Motor neuron (in vitro differentiated cells): Measurements from ENCODE around the gene MDM4. TPM values are rescaled to one million over a fixed set of nuclear protein-coding genes. Genes with fewer than 3 reads are reported as not detected.

Experiments
- ATAC-seq, 8 experiments: fragments of 200-7000 bp; cut with Tn5 transposase; replicated peaks in 6 of 8; 2 replicates each; pipeline ENCODE4 v1.8.0; 2021; ENCODE audit warnings: mild to moderate bottlenecking in 8 of 8, moderate library complexity in 8 of 8
- H3K27ac ChIP-seq, 2 donors: fragments of 250-450 bp; sonication (Bioruptor Pico); 2 replicates each; pipeline ENCODE4 v1.9.0; 2021; ENCODE audit warnings: antibody characterized with exemption in 2 of 2, mild to moderate bottlenecking in 2 of 2, moderate library complexity in 1 of 2
- H3K4me1 ChIP-seq, 2 donors: fragments of 250-450 bp; sonication (Bioruptor Pico); replicated peaks in 1 of 2; 2 replicates each; pipeline ENCODE4 v1.6.1; 2021; ENCODE audit warnings: antibody characterized with exemption in 2 of 2, mild to moderate bottlenecking in 2 of 2, moderate library complexity in 1 of 2
- H3K4me3 ChIP-seq, 5 donors: fragments of 250-450 bp; sonication (Bioruptor Pico); 2 replicates each; pipeline ENCODE4 v1.9.0; 2021; ENCODE audit warnings: antibody characterized with exemption in 5 of 5, mild to moderate bottlenecking in 5 of 5, moderate library complexity in 4 of 5
- WGBS, 10 experiments: fragments of 450-650 bp; shearing (Covaris generic); methylation state at CpG; one replicate each; pipeline ENCODE4 v1.0.0; 2022; 5-methylcytosine and 5-hydroxymethylcytosine counted together
- in situ Hi-C, 9 experiments: fragments of 400-800 bp; cut with MboI; loops; one replicate each; pipeline ENCODE4 v1.15.0; 2021; ENCODE audit warnings: low sequenced_read_pairs in 9 of 9, low pct_unique_long_range_greater_than_20kb in 2 of 9; ENCODE audit not compliant: unreplicated experiment in 9 of 9
- total RNA-seq, 8 experiments: library from RNA; unstranded; fragments of 300-600 nt; gene quantifications; 2 replicates each; pipeline versions ENCODE4 v1.2.3 to v1.2.4, GENCODE V29; 2022

Gene MDM4, protein sequence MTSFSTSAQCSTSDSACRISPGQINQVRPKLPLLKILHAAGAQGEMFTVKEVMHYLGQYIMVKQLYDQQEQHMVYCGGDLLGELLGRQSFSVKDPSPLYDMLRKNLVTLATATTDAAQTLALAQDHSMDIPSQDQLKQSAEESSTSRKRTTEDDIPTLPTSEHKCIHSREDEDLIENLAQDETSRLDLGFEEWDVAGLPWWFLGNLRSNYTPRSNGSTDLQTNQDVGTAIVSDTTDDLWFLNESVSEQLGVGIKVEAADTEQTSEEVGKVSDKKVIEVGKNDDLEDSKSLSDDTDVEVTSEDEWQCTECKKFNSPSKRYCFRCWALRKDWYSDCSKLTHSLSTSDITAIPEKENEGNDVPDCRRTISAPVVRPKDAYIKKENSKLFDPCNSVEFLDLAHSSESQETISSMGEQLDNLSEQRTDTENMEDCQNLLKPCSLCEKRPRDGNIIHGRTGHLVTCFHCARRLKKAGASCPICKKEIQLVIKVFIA
- 100 to 1,000 TPM in 1 of 8 experiments, 10 to 100 TPM in 7; 28.7 to 139 (median 40.1) TPM for total RNA-seq

DNA sequence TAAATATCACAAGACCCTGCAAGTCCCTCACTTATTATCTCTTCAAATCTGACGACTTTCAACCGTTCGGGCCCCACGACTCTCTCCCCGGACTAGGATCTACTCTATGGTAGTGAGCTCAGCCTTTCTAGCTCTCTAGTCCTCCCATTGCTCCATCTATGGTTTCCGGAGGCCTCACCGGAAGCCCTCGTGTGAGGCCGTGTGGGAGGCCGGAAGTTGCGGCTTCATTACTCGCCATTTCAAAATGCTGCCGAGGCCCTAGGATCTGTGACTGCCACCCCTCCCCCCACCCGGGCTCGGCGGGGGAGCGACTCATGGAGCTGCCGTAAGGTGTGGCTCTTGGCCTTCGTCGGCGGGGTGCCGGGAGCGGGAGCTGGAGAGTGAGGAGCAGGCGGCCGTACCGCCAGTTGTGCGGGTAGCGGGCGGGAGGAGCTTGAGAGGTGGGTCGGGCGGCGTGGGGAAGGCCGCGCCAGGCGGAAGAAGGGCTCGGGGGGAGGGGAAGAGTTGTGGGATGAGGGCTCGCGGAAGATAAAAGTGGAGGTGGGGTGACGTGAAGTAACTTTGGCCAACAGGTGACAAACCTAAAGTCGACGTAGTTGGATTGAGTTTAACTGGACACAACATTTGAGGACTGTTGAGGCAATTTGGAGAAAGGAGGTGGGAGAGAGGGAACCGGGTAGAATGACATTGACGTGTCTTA, at the start of gene MDM4:
Gene MDM4, plus strand, starts transcription at position 227 of the 700 bp plus-strand sequence. CDS start 9,113 bp downstream, outside the sequence.
- WGBS, 10 experiments, result 0 to 3% (median 1%) methylated on average over 9 to 25 of the region's 43 CpGs; no CpG with 5 or more reads in 6 of the 10 experiments
- Histone ChIP-seq H3K4me3 (peak within 1 kb of the TSS; percentile 76 to 95 (median 94)), H3K27ac (peak within 1 kb of the TSS; percentile 96 to 97), H3K4me1 (peaks cover 11 to 14% of the 10 kb centered on the region in 2 donors)
- ATAC-seq, result peak; percentile 98 to 99 (median 99)
- in situ Hi-C loops, result loop anchor here in 2 of 9 experiments (25.0 kb wide), 2 partner anchors 329 to 354 kb away; partner anchors contain the start of genes ETNK2 (in 1 of the 2), KISS1 (in 1 of the 2) and REN (in 1 of the 2)

DNA sequence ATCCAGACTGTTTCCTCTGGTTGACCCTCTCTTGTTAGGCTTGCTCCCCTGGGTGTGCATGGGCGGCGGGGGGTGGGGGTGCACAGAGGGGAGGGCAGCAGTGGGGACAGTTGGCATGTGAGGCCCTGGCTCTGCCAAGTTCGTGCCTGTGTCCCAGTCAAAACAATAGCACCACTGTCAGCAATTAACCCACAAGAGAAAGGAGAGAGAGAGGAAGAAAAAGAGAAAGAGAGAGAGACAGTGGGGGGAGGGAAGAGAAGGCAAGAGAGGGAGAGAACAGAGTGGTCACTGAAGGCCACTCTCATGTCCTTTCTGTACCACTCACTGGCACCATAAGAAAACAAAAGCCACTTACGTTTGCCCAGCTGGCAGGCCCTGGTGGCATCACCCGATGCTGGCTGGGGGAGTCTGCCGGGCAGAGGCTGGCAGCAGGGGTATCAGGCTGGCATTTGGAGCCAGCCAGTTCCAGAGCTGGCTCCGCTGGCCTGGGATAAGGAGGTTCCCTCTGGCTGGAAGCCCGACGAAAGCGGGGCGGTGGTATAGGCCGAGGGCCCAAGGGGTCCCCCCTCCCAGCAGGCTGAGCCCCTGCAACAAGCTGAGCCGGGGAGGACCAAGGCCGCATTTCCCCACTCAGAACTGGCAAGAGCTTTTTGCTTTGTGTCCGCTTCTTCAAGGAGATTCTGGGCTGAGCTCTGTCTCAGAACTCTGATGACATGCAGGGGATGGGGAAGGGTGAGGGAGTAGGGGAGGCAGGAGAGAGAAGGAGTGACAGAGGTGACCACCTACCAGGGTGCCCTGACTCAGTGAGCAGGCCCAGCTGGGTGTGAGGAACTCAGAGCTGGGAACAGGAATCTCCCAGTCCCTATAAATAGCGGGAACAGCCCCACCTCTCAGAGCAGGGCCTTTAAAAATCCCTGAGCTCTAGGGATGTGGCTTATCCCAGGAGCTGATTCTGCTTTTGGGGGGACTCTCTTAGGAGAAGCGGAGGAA, 49.5 kb upstream of the MDM4 start:
- WGBS, 10 experiments, result 80 to 100% (median 93%) methylated on average over 1 to 11 of the region's 17 CpGs; no CpG with 5 or more reads in 3 of the 10 experiments
- Histone ChIP-seq H3K4me1 (peaks cover 4 to 8% of the 10 kb centered on the region in 2 donors), H3K4me3 (no peak overlapping the region), H3K27ac (peak overlapping the region in 1 of 2 donors; percentile 22)
- peak in 7 of 8 experiments; percentile 30 to 78 (median 52) for ATAC-seq
- in situ Hi-C loops, result no loop called here

DNA sequence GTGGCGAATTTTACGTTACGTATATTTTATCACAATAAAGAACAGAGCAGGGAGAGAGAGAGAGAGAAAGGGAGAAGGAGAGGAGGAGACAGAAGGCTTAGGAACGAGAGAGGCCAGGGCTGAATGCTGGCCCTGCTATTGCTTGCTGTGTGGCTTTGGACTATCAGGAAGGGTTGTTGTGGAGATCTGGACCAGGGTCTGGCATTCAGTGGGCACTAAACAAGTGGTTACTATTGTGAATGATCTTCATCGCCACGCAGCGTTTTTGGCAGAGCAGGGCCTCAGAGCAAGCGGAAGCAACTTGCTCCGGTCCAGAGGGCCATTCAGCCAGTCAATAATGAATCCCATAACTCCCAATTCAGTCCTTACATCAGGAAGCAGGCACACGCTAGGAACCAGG, 48.0 kb upstream of the MDM4 start:
- ATAC-seq, result peak in 1 of 8 experiments; percentile 59
- H3K4me1 ChIP-seq, result peaks cover 4 to 8% of the 10 kb centered on the region in 2 donors
- no peak overlapping the region for H3K4me3 ChIP-seq
- 59 to 100% (median 95%) methylated on average over 2 to 10 of the region's 10 CpGs for WGBS, 10 experiments
- no peak overlapping the region for H3K27ac ChIP-seq
- in situ Hi-C loops, result no loop called here

DNA sequence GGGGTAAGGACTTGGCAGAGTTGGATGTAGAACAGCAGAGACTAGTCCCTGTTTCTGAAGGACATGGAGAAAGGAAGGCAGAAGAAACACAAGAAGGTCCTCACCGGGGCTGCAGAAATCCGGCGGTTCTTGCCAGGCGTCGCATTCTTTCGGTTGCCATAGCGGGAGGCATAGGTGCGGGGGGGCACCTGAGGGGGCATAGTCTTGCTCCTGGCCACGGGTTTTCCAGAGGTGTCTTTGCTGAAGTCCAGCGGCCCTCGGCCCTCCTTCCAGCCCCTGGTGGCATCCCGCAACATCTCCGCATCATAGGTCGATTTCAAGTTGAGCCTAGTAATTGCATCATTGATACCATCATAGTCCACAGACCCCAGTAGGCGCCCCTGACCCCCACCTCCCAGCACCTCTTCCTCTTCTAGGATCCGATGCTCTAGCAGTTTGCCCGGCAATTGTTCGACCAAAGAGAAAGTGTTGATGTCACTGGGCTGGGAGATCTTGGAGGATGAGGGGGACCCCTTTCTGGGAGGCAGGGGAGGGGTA, 47.4 kb upstream of the MDM4 start:
- no peak for ATAC-seq
- no peak overlapping the region for H3K27ac ChIP-seq
- WGBS, 10 experiments, result 77 to 100% (median 87%) methylated on average over 3 to 9 of the region's 18 CpGs; no CpG with 5 or more reads in 5 of the 10 experiments
- H3K4me3 ChIP-seq, result no peak overlapping the region
- in situ Hi-C loops, result no loop called here
- peaks cover 4 to 8% of the 10 kb centered on the region in 2 donors for H3K4me1 ChIP-seq

DNA sequence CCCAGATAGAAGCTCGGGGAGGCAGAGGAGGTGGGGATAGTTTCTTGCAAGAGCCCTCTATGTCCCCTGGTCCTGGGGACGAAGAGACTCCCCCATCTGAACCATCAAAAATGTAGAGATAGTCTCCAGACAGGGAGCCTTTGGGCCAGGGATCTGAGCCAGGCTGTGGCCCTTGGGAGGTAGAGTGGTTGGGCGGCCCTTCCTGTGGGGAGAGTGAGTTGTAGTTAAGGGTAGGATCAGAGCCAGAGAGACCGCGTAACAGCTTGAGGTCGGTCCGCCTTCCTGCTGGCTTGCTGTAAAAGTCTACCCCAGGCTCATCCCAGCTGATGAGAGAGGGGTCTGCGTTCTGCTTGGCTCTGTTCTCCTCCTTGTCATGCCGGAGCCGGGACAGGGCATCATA, 46.9 kb upstream of the MDM4 start:
- 80 to 100% (median 95%) methylated on average over 1 to 7 of the region's 10 CpGs; no CpG with 5 or more reads in 4 of the 10 experiments for whole genome bisulfite sequencing, 10 experiments
- in situ Hi-C loops, result no loop called here
- peaks cover 4 to 8% of the 10 kb centered on the region in 2 donors for H3K4me1 ChIP-seq
- no peak overlapping the region for H3K27ac ChIP-seq
- H3K4me3 ChIP-seq, result no peak overlapping the region
- no peak for ATAC-seq

DNA sequence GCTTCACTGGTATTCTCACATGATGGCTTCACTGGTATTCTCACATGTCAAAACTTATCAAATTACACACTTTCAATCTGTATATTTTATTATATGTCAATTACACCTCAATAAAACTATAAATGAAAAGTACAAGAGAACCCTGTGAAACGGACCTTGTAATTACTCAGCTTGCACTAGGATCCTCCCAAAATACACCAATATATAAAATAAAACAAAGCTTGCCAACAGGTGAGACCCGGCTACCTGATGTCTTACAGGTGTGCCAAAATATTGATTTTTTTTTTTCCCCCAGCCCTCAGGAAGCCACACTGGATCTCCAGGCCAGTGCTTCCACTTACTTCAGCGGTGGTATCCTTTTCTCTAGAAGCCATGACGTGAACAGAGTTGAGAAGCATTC, 44.5 kb upstream of the MDM4 start:
- Histone ChIP-seq H3K4me1 (peaks cover 0 to under 1% of the 10 kb centered on the region in 2 donors), H3K4me3 (no peak overlapping the region), H3K27ac (no peak overlapping the region)
- ATAC-seq, result no peak
- 45 to 100% (median 94%) methylated on average over 1 to 4 of the region's 4 CpGs; no CpG with 5 or more reads in 3 of the 10 experiments for WGBS, 10 experiments
- in situ Hi-C loops, result no loop called here

DNA sequence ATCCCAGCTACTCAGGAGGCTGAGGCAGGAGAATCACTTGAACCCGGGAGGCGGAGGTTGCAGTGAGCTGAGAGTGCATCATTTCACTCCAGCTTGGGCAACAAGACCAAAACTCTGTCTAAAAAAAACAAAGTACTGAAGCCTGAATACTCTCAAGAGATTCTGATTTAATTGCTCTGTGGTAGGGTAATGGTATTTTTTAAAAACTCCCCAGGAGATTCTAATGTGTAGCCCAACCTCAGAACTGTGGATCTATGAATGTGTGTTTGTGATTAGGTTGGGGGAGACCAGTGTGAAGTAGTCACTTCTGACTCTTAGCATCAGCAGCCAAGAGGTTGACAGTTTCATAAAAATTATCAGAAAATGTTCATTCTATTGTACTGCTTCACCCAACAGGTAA, 43.5 kb upstream of the MDM4 start:
- in situ Hi-C loops, result no loop called here
- WGBS, 10 experiments, result 70 to 100% (median 100%) methylated on average over 2 of the region's 2 CpGs; no CpG with 5 or more reads in 5 of the 10 experiments
- Histone ChIP-seq H3K4me1 (no peaks in the 10 kb centered on the region), H3K27ac (no peak overlapping the region), H3K4me3 (no peak overlapping the region)
- ATAC-seq, result no peak

DNA sequence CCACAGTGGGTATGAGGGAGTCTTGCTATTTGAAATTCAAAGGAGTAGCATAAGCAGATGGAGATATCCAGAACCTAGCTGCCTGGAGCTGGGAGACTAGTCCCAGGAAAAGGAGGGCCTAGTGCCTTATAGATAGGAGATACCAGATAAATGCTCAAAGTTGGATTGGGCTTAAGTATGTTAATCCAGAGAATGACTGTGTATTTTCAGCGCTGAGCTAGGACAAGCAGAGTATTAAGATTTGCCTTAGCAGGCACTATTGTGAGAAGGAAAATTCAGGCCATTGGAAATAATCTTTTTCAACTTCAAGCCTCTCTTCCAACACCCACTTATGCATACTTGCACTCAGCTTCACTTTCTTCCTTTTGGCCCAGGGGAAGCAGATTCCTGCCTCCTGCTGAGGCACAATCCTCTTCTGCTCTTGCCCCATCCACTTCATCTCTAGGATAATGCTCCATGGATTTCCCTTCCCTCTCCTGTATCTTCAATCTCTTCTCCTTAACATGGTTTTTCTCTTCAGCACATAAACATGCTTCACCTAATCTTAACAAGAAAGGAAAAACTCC, 42.7 kb upstream of the MDM4 start:
- Histone ChIP-seq H3K27ac (no peak overlapping the region), H3K4me1 (peaks cover 0 to 3% of the 10 kb centered on the region in 2 donors), H3K4me3 (no peak overlapping the region)
- ATAC-seq, result peak in 2 of 8 experiments; percentile 35 to 61
- in situ Hi-C loops, result no loop called here
- 0 to 83% (median 63%) methylated on average over 1 of the region's 1 CpG; no CpG with 5 or more reads in 3 of the 10 experiments for WGBS, 10 experiments

DNA sequence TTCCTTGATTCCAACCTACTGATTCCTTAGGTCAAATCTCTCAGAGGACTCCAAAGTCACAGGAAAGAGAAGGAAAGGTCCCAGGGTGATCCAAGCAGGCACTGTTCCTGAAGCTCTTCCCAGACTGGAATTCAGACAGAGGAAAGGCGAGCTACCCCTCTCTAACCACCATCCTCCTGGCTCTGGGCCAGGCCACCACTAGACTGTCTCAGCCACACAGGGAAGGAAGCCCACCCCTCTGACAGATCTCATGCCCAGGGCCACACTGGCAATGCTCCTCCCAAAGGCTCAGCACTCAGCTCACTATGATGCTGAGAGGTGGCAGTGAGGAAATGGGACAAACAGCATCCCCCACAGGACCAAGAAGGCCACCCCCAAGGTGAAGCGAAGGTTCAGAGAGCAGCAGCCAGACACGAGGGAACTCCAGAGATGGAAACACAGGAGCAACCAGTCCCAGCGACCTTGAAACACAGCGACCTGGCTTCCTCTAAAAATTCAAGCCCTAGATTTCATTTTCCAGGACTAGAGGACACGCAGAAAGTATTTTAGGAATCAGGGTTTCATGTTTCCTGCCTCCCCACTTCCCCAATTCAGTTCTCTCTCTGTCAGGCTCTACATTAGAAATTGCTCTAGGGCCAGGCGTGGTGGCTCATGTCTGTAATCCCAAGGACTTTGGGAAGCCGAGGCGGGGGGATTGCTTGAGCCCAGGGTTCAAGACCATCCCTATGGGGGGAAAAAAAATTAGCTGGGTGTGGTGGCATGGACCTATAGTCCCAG, 40.4 kb upstream of the MDM4 start:
- H3K27ac ChIP-seq, result no peak overlapping the region
- in situ Hi-C loops, result no loop called here
- H3K4me3 ChIP-seq, result no peak overlapping the region
- 60 to 100% (median 94%) methylated on average over 1 to 8 of the region's 9 CpGs; no CpG with 5 or more reads in 2 of the 10 experiments for whole genome bisulfite sequencing, 10 experiments
- ATAC-seq, result no peak
- H3K4me1 ChIP-seq, result peaks cover 2 to 14% of the 10 kb centered on the region in 2 donors

DNA sequence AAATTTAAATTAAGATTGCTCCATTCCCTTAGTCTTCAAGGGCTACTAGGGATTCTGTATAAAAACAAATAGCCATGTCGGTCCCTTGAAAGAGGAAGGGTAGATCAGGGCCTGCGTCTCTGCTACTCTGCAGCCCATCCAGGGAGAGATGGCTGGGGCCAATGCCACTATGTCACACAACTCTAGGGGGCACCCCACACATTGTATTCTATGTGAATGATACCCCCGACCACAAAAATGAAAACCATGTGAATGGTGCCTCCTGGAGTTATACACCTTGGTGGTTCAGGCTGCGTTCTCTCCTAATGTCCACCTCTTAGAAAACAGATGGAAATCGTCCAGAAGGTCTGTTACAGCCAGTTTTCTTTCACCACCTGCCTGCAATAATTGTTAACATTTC, 39.6 kb upstream of the MDM4 start:
- in situ Hi-C loops, result no loop called here
- no peak for ATAC-seq
- WGBS, 10 experiments, result 62 to 93% (median 81%) methylated on average over 1 to 5 of the region's 5 CpGs; no CpG with 5 or more reads in 2 of the 10 experiments
- Histone ChIP-seq H3K4me3 (no peak overlapping the region), H3K4me1 (peaks cover 9 to 21% of the 10 kb centered on the region in 2 donors), H3K27ac (no peak overlapping the region)
